CD4-positive, alpha-beta T cell (primary cell): ENCODE data around the gene PRAMEF27. TPM values are rescaled to one million over a fixed set of nuclear protein-coding genes. Genes with fewer than 3 reads are reported as not detected.

ENCODE experiments used
- total RNA-seq, 174 experiments: library from RNA in 2 of 174; stranded (reverse) in 2 of 174; gene quantifications; one replicate each; pipeline ENCODE4 v1.2.3 and lab custom pipeline; 2021 to 2026

The PRAMEF27 gene
- total RNA-seq, 2 experiments from 2014 or later = not detected

Other genes starting within 250 kb of the PRAMEF27 start
- gene PRAMEF11, start 225.2 kb downstream of the PRAMEF27 start, total RNA-seq = not detected
- gene HNRNPCL1, start 207.9 kb downstream of the PRAMEF27 start, total RNA-seq = not detected
- not detected for gene PRAMEF2, start 199.5 kb downstream of the PRAMEF27 start, total RNA-seq
- not detected for gene PRAMEF4, start 170.4 kb downstream of the PRAMEF27 start, total RNA-seq
- gene PRAMEF10, start 158.3 kb downstream of the PRAMEF27 start, total RNA-seq = not detected
- gene PRAMEF7, start 140.0 kb downstream of the PRAMEF27 start, total RNA-seq = not detected
- gene PRAMEF6, start 109.0 kb downstream of the PRAMEF27 start, total RNA-seq = not detected
- not detected for gene HNRNPCL3, start 4.2 kb upstream of the PRAMEF27 start, total RNA-seq
- gene PRAMEF25, start 14.2 kb upstream of the PRAMEF27 start, total RNA-seq = not detected
- gene HNRNPCL2, start 60.3 kb upstream of the PRAMEF27 start, total RNA-seq = not detected
- gene PRAMEF26, start 99.4 kb upstream of the PRAMEF27 start, total RNA-seq = not detected
- not detected for gene HNRNPCL4, start 109.1 kb upstream of the PRAMEF27 start, total RNA-seq
- gene PRAMEF9, start 115.3 kb upstream of the PRAMEF27 start, total RNA-seq = not detected
- not detected for gene PRAMEF13, start 144.8 kb upstream of the PRAMEF27 start, total RNA-seq
- gene PRAMEF18, start 169.6 kb upstream of the PRAMEF27 start, total RNA-seq = not detected
- not detected for gene PRAMEF5, start 197.6 kb upstream of the PRAMEF27 start, total RNA-seq
- not detected for gene PRAMEF8, start 228.6 kb upstream of the PRAMEF27 start, total RNA-seq
- gene PRAMEF33, start 247.0 kb upstream of the PRAMEF27 start, total RNA-seq = not detected